ENCODE data around the gene CDYL2. TPM values are rescaled to one million over a fixed set of nuclear protein-coding genes. Genes with fewer than 3 reads are reported as not detected.
A peak's percentile ranks its signal among the peaks of the same experiment; 100 is the strongest.

Gene CDYL2
- total RNA-seq, 1 donor from 2014 or later: 2.9 TPM

DNA sequence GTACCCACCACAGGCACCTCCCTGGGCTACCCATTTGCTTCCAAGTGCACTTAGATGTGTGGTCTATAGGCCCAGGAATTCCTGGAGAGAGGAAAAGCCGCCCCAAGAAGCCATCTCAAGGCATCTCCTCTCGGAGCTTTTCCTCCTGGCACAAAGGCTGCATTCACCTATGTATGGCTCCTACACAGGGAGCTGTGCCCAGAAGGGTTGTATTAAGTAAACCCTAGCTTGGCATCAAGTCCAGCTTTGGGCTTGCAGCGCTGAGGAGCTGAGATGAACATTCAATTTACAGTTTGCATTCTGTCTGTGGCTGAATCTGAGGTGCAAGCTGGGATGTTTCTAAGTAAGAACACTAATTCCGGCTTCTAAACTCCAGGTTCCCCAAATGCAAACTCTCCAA, 81.3 kb downstream of the CDYL2 start:
- peaks cover 4% of the 10 kb centered on the region for H3K9me3 ChIP-seq
- intact Hi-C loops (cut with DNase I): no loop called here
- H3K4me1 ChIP-seq: peaks cover 5% of the 10 kb centered on the region
- no peak overlapping the region for H3K4me3 ChIP-seq
- H3K27ac ChIP-seq: no peak overlapping the region
- TF ChIP-seq POLR2AphosphoS5 (IDR thresholded peaks at IDR 0.05; ENCODE audit: insufficient read depth in 1 of 2, low read depth in 1 of 2): no peak
- TF ChIP-seq CTCF (IDR thresholded peaks at IDR 0.05): no peak
- no peak for TF ChIP-seq POLR2A (IDR thresholded peaks at IDR 0.05)
- H3K36me3 ChIP-seq: no peaks in the 10 kb centered on the region
- no peaks in the 10 kb centered on the region for H3K27me3 ChIP-seq
- DNase-seq (ENCODE audit: extremely low spot score in 2 of 2): peak in 1 of 2 donors; percentile 22

- H3K36me3 ChIP-seq: no peaks in the 10 kb centered on the region
- no peak overlapping the region for H3K4me3 ChIP-seq
- peaks cover 5% of the 10 kb centered on the region for H3K4me1 ChIP-seq
- H3K27ac ChIP-seq: no peak overlapping the region
- intact Hi-C loops (cut with DNase I): no loop called here
- peaks cover 4% of the 10 kb centered on the region for H3K9me3 ChIP-seq
- no peak for DNase-seq (ENCODE audit: extremely low spot score in 2 of 2)
- H3K27me3 ChIP-seq: no peaks in the 10 kb centered on the region
- no peak for TF ChIP-seq CTCF (IDR thresholded peaks at IDR 0.05)
- TF ChIP-seq POLR2AphosphoS5 (IDR thresholded peaks at IDR 0.05; ENCODE audit: insufficient read depth in 1 of 2, low read depth in 1 of 2): no peak
- no peak for TF ChIP-seq POLR2A (IDR thresholded peaks at IDR 0.05)
Measured at GRCh38 chr16:80720804-80721371, 83.5 kb downstream of the CDYL2 start.

- Histone ChIP-seq H3K36me3 (no peaks in the 10 kb centered on the region), H3K4me3 (no peak overlapping the region), H3K4me1 (peaks cover 5% of the 10 kb centered on the region), H3K9me3 (peaks cover 4% of the 10 kb centered on the region), H3K27me3 (no peaks in the 10 kb centered on the region), H3K27ac (no peak overlapping the region)
- DNase-seq (ENCODE audit: extremely low spot score in 2 of 2): no peak
- TF ChIP-seq POLR2AphosphoS5 (IDR thresholded peaks at IDR 0.05; ENCODE audit: insufficient read depth in 1 of 2, low read depth in 1 of 2): no peak
- TF ChIP-seq CTCF (IDR thresholded peaks at IDR 0.05): no peak
- TF ChIP-seq POLR2A (IDR thresholded peaks at IDR 0.05): no peak
- intact Hi-C loops (cut with DNase I): no loop called here
Measured at GRCh38 chr16:80719573-80719972, 84.8 kb downstream of the CDYL2 start.

GRCh38 chr16:80718480-80719220, 85.7 kb downstream of the CDYL2 start:
- Histone ChIP-seq H3K27me3 (no peaks in the 10 kb centered on the region), H3K27ac (no peak overlapping the region), H3K4me3 (no peak overlapping the region), H3K9me3 (peaks cover 6% of the 10 kb centered on the region), H3K4me1 (peaks cover 5% of the 10 kb centered on the region), H3K36me3 (no peaks in the 10 kb centered on the region)
- intact Hi-C loops (cut with DNase I): no loop called here
- DNase-seq (ENCODE audit: extremely low spot score in 2 of 2): no peak
- TF ChIP-seq POLR2AphosphoS5 (IDR thresholded peaks at IDR 0.05; ENCODE audit: insufficient read depth in 1 of 2, low read depth in 1 of 2): no peak
- TF ChIP-seq CTCF (IDR thresholded peaks at IDR 0.05): no peak
- TF ChIP-seq POLR2A (IDR thresholded peaks at IDR 0.05): no peak

- Histone ChIP-seq H3K4me1 (peaks cover 5% of the 10 kb centered on the region), H3K9me3 (peaks cover 5% of the 10 kb centered on the region), H3K27me3 (no peaks in the 10 kb centered on the region), H3K36me3 (no peaks in the 10 kb centered on the region), H3K27ac (no peak overlapping the region), H3K4me3 (no peak overlapping the region)
- no peak for DNase-seq (ENCODE audit: extremely low spot score in 2 of 2)
- intact Hi-C loops (cut with DNase I): no loop called here
- TF ChIP-seq POLR2AphosphoS5 (IDR thresholded peaks at IDR 0.05; ENCODE audit: insufficient read depth in 1 of 2, low read depth in 1 of 2) (no peak), POLR2A (IDR thresholded peaks at IDR 0.05) (no peak), CTCF (IDR thresholded peaks at IDR 0.05) (no peak)
Measured at GRCh38 chr16:80717611-80718010, 86.8 kb downstream of the CDYL2 start.
